NCI-H1436 treated with DMSO at 0.1 percent for 48 hours (cell line): ENCODE data around the gene CCDC127.

ENCODE experiments used
- DNase-seq: peaks from one replicate; lab custom pipeline; 2025; lab: John Stamatoyannopoulos, UW

The CCDC127 gene

GRCh38 chr5:157126-157715 is 60.7 kb downstream of the CCDC127 start:
- DNase-seq = no peak

- DNase-seq = no peak
These were observed 61.4 kb downstream of the CCDC127 start for GRCh38 chr5:156411-157072.

GRCh38 chr5:155651-156410 is 62.1 kb downstream of the CCDC127 start:
- no peak for DNase-seq

GRCh38 chr5:154826-155225 is 63.1 kb downstream of the CCDC127 start:
- no peak for DNase-seq

GRCh38 chr5:154236-154635 is 63.7 kb downstream of the CCDC127 start:
- no peak for DNase-seq

GRCh38 chr5:153256-153655 is 64.7 kb downstream of the CCDC127 start:
- DNase-seq = no peak

GRCh38 chr5:152077-152476 is 65.9 kb downstream of the CCDC127 start:
- no peak for DNase-seq

GRCh38 chr5:150746-151145 is 67.2 kb downstream of the CCDC127 start:
- no peak for DNase-seq

- DNase-seq = no peak
These were observed 68.0 kb downstream of the CCDC127 start for GRCh38 chr5:149745-150485.

- no peak for DNase-seq
These were observed 70.2 kb downstream of the CCDC127 start for GRCh38 chr5:147751-148150.
